ENCODE measurements around the gene PARD3.
"Not testable (repeated sequence)": the region's sequence is repeated elsewhere in the genome, so short reads cannot be mapped to it uniquely, and the experiment has no call there.

The PARD3 gene

GRCh38 chr10:34364253-34365037 lies 450.7 kb downstream of the PARD3 start:
- DNase-seq: no peak

GRCh38 chr10:34360984-34361383 lies 454.1 kb downstream of the PARD3 start:
- DNase-seq: no peak

DNA sequence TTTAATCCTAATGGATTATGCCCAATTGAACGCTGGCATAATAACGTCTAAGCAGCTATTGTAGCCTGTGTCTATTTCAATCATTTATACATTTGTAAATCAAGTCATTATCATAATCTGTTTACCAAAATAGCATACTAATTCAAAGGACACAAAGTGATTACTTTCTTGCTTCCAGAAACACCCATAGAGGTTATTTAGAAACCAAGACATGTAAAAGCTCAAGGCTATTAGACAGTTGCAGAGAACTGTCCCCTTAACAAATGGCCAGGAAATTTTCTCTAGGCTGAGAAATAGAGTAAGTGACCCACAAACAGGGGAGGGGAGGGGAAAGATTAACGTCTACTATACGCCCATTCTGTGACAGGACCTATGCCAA lies 455.7 kb downstream of the PARD3 start:
- no peak for DNase-seq

GRCh38 chr10:34358729-34359434 lies 456.2 kb downstream of the PARD3 start:
- DNase-seq: no peak

- DNase-seq: no peak
Measured at GRCh38 chr10:34356463-34356862, 458.6 kb downstream of the PARD3 start.

DNA sequence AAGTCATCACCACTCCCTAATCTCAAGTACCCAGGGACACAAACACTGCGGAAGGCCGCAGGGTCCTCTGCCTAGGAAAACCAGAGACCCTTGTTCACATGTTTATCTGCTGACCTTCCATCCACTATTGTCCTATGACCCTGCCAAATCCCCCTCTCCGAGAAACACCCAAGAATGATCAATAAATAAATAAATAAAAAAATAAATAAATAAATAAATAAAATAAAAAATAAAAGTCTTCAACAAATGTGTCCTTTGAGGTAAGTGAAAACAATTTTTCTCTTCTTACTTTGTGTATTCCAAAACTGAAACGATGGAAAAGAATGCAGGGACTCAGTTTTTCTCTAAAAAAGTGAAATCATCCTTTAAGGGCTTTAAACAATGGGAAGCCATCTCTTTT lies 461.6 kb downstream of the PARD3 start:
- not testable (repeated sequence) for DNase-seq

GRCh38 chr10:34352599-34353204 lies 462.4 kb downstream of the PARD3 start:
- not testable (repeated sequence) for DNase-seq

DNA sequence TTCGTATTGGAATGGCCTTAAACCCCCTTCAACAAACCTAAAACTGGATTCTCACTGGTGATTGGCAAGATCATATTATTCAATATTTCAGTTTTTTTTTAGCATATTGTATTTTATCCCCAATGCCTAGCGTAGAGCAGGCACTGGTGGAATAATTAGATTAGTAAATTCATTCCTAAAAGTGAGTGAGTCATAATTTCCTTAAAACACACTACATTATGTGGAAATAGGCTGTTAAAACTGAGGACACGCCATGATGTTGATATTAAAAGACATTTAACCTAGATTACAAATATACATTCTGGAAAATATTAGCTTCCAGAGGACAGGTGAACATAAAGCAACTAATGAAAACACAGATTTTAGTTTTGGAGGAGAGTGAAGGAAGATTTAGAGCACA lies 463.9 kb downstream of the PARD3 start:
- DNase-seq: no peak

GRCh38 chr10:34348917-34349485 lies 466.1 kb downstream of the PARD3 start:
- DNase-seq: no peak

DNA sequence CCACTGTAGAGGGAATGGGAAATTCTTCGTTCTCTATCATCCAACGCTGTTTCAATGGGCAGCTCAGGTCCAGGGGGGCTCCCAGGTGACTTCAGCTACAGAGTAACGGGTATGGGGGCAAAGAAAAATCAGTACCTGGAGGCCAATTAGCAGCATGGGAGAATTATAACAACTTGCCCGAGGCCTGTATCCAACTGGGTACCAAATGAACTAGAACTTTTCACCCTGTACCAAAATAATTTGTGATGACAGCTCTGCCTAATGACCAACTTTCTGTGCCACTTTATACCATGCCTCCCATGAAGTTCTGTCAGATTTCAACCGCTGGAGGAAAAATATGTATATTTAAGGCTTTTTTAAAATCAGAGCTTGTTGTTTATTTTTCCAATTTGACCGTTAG lies 467.1 kb downstream of the PARD3 start:
- no peak for DNase-seq

GRCh38 chr10:34347131-34347530 lies 468.0 kb downstream of the PARD3 start:
- no peak for DNase-seq

DNA sequence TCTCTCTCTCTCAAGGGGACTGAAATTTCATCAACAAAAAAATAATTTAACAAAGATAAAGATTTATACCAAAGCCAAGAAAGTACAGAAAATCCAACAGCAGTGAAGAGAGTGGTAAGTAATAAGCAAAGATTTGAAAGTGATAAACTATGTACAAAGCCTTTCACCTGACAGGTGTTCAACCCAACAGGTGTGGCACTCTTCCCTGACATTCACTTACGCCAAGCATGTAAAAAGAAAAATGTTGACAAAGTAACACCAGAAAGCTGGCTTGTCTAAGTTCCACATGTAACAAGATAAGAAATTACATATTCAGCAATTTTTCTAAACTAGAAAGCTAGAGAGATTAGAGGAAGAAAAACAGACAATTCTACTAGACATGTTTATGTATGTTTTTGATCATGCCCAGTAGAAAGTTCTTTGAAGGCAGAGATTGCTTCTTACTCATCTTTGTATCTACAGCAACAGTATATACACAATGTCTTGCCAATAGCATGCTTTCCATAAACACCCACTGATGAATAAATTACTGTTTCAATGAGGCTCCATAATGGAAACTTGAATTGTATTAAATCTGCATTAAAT lies 468.5 kb downstream of the PARD3 start:
- no peak for DNase-seq

DNA sequence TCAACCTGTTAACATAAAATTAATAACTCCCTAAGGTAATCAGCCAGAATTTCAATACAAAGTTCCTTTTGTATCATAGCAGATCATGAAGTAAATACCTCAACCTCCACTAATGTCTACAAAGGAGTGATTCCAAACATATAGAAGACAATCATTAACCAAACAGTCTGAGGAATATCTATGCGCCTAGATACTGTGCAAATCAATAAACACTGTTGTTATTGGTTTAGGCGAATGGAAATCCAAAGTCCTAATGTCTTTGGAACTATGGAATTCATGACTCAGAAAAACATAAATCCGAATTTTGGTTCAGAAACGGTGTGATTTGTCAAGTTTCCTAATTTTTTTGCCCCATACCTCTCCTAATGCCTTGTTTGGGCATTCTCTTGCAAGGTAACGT lies 469.7 kb downstream of the PARD3 start:
- DNase-seq: no peak

- DNase-seq: no peak
Measured at GRCh38 chr10:34343764-34344163, 471.3 kb downstream of the PARD3 start.

DNA sequence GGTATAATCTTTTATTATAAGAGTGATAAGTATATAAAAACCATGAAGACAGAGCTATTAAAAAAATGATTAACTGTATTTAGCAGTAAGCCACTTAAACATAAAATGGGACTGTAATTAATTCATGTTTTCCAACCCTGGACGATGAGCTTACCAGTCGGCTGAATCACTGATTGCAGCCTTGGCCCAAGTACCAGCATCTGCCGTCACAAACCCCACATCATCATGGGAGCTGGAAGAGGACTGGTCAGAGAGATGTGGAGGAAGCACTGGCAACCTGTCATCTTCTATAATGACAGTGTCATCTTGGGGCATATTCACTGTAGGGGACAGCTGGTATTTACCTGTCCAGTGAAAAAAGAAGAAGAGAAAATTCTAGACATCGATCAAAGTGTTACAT lies 473.6 kb downstream of the PARD3 start:
- no peak for DNase-seq

DNA sequence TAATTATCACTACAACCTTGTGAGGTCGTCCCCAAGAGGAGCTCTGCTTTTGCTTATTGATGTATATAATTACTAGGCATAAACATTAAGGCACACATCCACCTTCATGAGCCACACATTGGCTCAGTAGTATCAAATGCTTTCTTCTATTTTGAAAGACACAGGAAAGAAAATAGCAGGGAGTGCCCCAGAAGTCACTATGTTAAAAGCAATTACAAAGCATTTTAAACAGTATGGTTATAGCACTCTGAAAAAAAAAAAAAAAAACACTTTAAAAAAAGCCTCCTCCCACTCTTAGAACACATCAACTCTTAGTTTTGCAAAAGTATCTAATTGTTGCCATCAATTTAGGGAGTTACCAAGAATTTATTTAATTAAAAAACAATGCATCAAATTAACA lies 474.2 kb downstream of the PARD3 start:
- no peak for DNase-seq

GRCh38 chr10:34339816-34340553 lies 475.1 kb downstream of the PARD3 start:
- DNase-seq: no peak

DNA sequence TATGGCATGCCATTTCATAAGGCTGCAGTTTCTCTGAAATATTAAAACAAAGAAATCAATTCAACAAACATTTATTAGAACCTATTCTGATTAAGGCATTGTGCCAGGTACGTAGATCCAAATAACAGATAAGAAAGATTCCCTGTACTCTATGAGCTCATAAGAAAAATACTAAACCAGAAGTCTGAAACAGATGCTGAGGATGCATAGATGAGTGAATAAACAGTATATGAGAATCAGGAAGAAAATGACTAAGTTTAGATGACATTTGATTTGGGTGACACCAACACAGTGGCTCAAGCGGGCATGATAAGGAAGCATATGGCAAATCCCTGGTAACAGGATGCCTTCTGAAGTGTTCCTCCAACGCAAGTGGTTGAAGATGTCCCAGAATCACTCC lies 477.2 kb downstream of the PARD3 start:
- DNase-seq: no peak

DNA sequence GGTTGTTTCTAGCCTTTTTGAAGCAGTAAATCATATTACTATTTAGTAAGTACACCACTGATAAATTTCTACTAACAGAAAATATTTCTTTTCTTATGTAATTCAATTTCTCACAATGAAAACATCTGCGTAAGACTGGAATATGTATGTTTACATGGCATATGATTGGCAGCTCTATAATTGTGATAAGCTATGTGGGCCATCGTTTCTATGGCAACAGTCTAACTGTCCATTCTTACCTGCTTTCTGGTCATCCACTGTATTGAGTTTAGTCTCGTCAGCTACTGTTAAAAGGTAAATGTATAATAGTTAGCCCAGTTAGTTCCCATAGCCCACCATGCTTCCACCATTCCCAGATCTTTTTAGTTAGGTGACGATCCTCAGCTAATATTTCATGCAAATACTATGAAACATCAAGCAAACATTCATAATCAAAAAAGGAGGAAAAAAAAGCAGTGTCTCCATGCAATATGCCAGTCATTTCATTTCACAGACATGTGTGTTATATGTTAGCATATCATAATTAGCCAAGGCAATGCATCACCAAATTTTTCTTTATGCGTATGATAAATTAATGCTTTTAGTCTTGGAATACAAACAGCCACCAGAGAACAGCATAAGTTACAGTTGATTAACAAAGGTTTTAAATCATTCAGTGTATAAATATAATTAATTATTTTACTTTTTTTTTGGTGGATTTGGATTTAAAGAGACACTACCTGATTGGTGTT lies 479.0 kb downstream of the PARD3 start:
- DNase-seq: no peak

GRCh38 chr10:34334908-34335307 lies 480.2 kb downstream of the PARD3 start:
- no peak for DNase-seq

DNA sequence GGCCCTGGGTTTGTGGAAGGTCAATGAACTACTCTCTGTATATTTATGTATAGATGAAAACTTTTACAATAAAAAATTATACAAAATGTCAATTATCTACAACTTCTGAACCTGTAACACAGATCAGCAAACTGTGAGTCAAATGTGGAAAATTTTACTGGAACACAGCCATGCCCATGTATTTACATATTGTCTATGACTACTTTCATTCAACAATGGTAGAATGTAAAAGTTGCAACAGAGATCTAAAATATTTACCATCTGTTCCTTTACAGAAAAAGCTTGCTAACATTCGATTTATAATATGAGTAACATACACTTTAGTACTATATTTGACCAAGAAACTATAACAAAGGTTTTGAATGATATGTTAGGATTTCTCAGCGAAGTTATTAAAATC lies 481.6 kb downstream of the PARD3 start:
- no peak for DNase-seq

GRCh38 chr10:34327184-34327583 lies 487.9 kb downstream of the PARD3 start:
- DNase-seq: no peak
